Choroid plexus epithelial cell (primary cell): ENCODE data around the gene PRKCQ.

Experiments
- DNase-seq: peaks from one replicate; pipeline ENCODE4 v3.0.0-alpha.2; 2010; ENCODE audit warnings: low read depth
- H3K4me3 ChIP-seq: 2 replicates; pipeline ENCODE4 v1.5.1; 2011; ENCODE audit warnings: low read depth, mild to moderate bottlenecking, control low read depth, low read length, moderate library complexity
- TF ChIP-seq, protein P1 (sequence below): conservative IDR thresholded peaks from 2 replicates; pipeline ENCODE4 v1.5.1; 2011; ENCODE audit warnings: low read depth, mild to moderate bottlenecking, control low read depth, inconsistent platforms, low read length, moderate library complexity

The PRKCQ gene

DNA sequence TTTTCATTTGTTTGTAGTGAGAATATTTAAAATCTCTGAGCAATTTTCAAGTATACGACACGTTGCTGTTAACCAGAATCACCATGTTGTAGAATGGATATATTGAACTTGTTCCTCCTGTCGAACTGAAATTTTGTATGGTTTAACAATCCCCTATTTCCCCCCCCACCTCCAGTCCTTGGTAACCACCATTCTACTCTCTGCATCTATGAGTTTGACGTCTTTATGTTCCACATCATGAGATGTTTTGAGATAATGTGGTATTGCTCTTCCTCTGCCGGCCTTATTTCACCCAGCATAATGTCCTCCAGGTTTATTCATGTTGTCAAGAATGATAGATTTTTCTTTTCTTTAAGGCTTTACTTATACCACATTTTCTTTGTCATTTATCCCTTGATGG, 17.4 kb upstream of the PRKCQ start:
- DNase-seq: no peak
- H3K4me3 ChIP-seq: no peak overlapping the region
- TF ChIP-seq, protein P1, sequence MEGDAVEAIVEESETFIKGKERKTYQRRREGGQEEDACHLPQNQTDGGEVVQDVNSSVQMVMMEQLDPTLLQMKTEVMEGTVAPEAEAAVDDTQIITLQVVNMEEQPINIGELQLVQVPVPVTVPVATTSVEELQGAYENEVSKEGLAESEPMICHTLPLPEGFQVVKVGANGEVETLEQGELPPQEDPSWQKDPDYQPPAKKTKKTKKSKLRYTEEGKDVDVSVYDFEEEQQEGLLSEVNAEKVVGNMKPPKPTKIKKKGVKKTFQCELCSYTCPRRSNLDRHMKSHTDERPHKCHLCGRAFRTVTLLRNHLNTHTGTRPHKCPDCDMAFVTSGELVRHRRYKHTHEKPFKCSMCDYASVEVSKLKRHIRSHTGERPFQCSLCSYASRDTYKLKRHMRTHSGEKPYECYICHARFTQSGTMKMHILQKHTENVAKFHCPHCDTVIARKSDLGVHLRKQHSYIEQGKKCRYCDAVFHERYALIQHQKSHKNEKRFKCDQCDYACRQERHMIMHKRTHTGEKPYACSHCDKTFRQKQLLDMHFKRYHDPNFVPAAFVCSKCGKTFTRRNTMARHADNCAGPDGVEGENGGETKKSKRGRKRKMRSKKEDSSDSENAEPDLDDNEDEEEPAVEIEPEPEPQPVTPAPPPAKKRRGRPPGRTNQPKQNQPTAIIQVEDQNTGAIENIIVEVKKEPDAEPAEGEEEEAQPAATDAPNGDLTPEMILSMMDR: no peak

DNA sequence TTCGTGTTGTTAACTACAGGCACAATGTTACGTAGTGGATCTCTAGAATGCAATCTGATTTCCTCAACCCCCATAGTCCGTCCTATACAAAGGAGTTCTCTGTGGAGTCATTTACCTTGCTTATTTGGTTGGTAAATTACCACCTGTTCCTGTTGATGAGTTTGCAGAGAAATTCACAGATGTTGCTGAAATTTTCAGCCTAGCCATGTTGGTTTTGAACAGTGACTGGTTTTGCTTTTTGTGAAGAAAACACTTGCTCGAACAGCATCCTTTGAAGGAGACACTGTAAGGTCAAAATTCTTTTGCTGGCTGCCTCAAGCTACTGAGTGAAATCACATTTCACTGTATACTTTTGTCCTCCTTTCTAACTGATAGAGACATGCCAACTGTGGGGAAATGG, 15.4 kb upstream of the PRKCQ start:
- DNase-seq: no peak
- no peak overlapping the region for H3K4me3 ChIP-seq
- TF ChIP-seq, protein P1: no peak

DNA sequence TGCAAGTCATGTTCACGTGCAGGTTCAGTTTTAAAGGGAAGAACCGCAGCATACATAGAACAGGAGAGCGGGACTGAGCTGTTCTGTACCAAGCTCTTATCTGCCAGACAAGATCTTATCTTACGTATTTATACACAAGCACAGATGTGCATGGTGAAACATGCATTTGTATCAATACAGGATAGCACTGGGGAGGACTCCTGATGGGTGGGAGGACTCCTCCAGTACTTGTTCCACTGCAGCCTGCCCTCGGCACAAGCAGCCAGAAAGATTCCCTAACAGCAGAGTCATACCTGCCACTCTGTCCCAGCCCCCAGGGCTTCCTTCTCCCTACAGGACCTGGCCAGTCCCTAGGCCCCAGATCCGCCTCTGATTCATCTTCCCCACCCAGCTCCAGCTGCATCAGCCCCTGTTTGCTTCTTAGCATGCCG, 13.2 kb upstream of the PRKCQ start:
- no peak for DNase-seq
- no peak overlapping the region for H3K4me3 ChIP-seq
- TF ChIP-seq, protein P1: no peak

DNA sequence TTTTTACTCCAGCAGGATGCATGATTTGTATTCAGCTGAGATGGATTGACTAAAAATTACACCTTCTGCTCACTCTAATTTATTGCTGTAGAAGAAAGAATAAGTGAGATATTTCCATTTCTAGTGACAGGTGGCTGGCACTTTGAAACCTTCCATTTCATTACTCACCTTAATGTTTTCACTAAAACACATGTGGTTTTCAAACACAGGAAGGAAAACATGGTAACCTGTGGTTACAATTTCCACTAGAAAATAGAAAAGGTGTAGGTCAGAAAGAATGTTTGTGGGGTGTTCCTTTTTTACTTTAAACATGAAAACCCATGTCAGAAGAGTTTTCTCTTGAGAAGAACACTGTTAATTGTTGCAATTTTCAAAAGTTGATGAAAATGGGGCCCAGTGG, 12.0 kb upstream of the PRKCQ start:
- no peak for DNase-seq
- TF ChIP-seq, protein P1: no peak
- no peak overlapping the region for H3K4me3 ChIP-seq

DNA sequence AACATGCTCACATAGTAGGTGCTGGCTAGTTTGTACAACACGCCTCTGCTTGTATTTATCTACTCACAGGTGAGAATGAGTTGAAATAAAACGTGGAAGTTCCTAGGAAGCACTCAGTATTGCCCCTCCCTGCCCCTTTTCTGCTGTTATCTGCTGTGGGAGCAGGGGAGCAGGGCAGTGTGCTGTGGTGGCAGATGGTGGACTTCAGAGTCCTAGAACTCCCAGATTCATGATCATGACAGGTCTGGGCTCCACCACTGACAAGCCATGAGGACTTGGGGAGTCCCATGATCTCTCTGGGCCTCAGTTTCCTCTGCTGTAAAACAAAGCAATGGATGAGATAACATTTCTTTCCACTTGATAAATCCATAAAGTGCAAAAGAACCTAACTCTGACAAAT, 11.6 kb upstream of the PRKCQ start:
- no peak overlapping the region for H3K4me3 ChIP-seq
- TF ChIP-seq, protein P1: no peak
- no peak for DNase-seq

DNA sequence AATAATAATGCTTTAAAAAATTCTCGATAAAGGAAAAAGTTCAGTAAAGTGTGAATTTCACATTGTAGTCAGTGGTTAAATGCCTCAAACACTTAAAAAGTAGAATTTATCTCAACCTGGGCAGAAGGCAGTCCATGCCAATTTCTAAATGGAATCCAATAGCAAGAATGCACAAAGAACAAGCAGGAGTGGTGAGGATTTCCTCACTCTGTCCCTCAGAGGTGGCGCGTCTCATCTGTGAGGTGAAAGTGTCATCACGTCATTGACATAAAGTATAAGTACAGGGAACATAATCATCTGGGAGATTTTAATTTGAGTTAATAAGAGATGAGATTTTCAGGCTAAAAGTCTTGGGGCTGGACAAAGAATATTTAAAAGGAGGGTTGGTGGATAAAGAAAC, 10.0 kb upstream of the PRKCQ start:
- TF ChIP-seq, protein P1: no peak
- DNase-seq: no peak

DNA sequence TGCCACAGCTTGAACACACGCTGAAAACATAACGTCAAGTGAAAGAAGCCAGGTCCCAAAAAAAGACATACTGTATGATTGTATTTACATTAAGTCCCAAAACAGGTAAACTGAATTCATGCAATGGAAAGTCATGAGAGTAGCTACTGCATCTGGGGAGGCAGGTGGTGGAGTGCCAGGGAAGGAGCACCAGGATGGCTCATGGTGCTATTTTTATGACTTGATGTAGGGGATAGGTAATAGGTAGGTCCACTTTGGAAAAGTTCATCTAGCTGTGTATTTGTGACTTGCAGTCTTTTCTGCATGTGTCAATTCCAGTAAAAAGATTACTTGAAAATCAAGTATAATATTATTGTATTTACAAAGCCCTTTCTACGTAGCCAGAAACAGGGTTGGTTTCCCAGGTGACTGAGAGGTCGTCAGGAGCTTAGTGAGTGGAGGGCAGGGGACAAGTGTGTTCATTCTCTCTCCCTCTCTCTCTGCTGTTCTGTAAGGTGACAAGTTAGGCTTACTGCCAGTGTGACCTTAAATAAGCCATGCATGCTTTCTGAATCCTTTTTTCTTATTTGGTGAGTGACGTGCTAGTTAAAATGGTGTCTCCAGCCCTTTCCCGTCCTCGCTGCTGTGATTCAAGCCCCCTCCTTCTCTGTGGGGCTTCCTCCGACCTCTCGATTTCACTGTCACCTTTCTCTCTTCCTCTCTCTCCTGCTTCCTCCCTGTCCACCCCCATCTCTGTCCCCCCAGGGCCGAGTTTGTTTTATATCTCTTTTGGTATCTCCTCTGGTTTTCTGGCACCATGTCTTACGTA, 9.4 kb upstream of the PRKCQ start:
- TF ChIP-seq, protein P1: no peak
- no peak overlapping the region for H3K4me3 ChIP-seq
- DNase-seq: no peak

More for the DNA sequence above, 10.0 kb upstream of the PRKCQ start:
- H3K4me3 ChIP-seq: no peak overlapping the region
